Islet precursor cell (in vitro differentiated cells): ENCODE data around the gene ZNF692.

ENCODE experiments used
- DNase-seq: peaks from one replicate; pipeline ENCODE4 v3.0.0-alpha.2; 2018

Gene ZNF692

DNA sequence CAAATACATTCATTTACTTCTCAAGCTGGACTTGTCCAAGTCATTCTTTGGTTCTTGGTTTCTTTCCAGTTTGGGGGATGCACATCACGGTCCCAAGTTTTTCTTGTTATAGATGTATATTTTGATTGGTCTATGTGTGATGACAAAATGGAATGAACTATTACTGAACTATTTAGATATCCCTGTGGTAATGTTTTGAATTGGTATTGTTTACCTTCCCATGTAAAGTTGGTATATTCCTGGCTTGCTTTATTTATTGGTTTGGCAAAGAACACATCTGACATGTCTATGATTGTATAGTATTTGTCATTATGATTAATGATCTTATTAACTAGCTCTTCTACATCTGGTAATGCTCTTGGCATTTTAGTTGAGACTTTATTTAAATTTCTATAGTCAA is 22.4 kb upstream of the ZNF692 start:
- DNase-seq: no peak

DNA sequence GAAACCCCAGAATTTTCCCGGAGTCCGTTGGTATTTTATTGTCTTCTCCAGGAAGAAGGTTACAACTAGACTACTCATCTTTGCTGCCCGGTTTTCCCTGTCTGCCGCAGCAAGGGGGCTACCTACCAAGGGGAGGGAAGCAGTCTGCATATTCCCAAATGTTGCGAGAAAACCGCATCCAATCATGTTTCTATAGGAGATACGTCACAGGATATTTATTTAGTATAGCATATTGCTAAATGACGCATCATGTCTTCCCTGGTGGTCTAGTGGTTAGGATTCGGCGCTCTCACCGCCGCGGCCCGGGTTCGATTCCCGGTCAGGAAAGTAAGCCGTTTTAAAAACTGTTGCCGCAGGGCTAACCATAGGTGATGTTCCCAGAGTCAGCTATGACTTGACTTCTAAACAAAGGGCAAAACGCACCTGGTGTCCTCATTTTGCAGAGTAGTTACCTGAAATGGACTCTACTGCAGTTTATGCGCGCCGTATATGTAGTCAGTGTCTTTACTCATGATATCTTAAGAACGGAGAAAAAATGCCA is 15.2 kb upstream of the ZNF692 start:
- DNase-seq: peak; percentile 90

- peak; percentile 99 for DNase-seq
Observed at GRCh38 chr1:248873409-248873992, 14.6 kb upstream of the ZNF692 start.

DNA sequence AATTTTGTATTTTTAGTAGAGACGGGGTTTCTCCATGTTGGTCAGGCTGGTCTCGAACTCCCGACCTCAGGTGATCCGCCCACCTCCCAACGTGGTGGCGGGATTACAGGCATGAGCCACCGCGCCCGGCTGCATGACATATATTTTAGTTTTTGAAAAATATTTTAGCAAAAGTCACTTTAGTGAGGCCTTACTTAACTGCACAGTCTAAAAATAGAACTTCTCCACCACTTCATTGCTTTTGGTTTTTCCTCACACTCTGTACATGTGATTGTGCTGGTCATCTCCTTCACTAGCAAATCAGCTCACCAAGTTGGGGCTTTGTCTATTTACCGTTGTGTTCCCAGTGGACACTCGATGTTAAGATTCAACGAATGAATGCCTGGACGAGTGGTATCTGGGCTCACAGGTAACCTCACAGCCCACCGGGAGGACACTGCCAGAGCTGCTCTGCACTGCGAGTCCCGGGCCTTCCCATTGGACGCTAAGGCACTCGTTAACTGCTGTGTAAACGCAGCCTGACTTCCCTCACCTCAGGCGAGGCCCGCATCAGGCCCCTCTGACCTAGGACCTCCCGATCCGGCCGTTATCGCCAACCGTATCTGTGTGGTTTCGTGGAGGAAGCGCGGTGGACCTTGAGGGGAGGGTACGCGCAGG is 14.0 kb upstream of the ZNF692 start:
- DNase-seq: peak; percentile 96

DNA sequence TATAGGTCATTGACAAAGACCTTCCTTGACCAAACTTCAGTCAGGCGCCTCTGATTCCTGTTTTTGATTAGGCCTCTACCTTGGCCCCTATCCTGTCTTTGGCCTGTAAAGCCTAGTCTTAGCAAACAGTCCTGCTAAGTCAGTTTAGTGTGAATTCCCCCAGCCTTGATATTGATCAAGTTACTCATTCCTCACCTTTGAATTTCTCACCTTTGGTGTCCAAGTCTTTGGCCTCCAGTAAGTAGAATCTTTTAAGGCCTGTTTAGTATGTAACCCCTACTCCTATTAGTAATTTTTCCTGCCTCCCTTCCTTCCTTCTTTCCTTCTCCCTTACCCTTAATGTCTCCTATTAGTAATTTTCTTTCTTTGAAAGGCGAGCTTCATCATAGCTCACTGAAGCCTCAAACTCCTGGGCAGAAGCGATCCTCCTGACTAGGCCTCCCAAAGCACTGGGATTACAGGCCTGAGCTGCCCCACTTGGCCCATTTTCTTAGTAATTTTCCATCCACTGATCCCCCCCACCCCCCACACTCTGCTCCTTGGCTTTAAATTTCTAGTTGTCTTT is 13.0 kb upstream of the ZNF692 start:
- no peak for DNase-seq

DNA sequence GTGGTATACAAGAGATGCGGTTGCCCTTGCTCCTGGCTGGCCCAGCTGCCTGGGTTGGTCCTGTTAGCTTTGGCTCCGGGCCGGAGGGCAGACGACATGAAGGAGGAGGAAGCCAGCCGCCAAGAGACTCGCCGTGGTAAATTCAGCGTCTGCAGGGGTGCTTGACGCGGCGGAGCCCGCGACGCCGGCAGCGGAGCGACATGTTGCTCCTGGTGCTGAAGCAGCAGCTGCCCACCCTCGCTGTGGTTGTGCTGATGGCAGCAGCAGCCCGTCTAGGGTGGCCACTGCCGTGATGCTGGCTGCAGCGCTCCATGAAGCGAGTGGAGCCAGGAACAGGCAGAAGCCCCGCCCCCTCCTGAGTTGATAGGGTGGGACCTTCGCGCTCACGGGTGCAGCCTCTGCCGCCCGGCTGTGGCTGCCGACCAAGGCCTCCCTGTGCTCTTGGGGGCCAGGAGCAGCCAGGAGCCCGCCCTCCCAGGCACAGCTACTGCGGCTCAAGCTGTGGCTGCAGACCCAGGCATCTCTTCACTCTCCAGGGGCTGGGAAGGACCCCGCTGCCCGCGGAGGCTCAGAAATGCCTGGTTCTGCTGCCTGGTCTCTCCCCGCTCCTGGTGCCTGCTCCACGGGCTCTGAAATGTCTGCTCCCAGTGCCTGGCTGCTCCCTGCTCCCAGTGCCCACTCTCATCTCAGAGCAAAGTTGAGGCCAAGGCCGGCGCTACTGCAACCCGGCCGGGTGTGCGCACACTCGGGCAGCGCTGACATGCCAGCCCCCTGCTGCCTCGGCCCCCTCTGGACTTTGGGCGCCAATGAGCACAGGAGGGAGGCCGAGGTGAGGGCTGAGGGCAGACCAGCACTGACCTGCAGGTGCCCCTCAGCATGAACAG is 4.4 kb upstream of the ZNF692 start:
- DNase-seq: peak; percentile 93

DNA sequence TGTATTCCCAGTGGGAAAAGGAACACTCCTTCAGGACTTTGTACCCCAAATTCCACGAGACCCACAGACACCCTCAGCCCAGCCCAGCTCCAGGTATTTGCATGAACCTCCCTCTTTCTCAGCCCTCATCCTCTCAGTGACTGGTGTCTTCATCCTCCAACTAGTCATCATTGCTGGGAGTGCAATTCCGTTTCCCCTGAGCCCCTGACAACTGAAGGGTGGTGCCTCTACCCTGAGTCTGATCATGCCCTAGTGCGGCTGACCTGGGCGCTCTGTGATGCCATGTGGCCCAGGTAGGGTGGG is 3.8 kb upstream of the ZNF692 start:
- DNase-seq: no peak

DNA sequence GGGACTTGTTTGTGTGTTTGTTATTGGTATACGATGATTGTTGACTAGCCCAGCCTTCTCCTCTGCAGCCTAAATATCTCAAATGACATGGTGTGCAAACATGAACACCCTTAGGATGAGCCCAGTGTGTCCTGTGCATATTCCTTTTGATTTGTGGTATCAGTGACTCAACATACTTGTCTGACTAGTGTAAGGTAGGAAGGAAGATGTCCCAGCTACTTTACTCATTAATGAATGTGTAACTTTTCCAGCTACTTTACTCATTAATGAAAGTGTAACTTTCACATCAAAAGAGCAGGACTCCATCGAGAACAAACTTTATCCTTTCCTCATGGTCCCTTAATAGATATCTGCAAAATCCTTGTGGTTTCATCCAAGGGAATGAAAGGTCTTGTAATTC is 2.7 kb upstream of the ZNF692 start:
- no peak for DNase-seq

DNA sequence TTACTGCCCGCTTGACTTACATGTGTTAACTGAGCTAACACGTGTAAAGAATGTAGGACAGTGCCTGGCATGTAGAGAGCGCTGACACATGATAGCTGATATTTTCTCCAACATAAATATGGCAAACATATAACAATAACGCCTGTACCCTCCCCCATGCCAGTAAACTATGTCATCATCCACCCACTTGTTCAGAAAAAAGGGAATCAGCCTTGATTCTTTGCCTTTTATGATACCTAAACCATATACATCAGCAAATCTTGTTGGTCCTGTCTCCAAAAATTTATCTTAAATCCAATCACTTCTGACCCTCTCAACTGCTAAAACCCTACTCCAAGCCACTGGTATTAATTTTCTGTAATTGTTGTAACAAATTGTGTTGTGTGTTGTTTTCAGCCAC is 1.1 kb upstream of the ZNF692 start:
- DNase-seq: no peak

GRCh38 chr1:248858096-248858890 is 592 bp downstream of the ZNF692 start:
- peak; percentile 95 for DNase-seq

DNA sequence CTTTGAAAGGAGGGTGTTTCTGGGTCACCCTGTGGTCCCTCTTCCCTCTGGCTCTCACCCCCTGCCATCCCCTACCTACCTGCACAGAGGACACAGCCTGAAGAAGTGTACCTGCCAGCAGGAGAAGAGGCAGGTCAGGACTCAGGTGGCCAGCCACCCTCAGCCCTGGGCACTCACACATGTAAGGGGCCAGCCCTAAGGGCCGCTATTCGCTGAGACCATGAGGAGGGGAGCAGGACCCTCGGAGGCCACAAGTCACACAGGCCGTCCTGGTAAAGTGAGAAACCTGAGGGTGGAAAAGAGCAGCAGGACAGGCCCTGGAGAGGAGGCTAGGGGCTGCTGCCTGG is 1.2 kb downstream of the ZNF692 start:
- no peak for DNase-seq

- no peak for DNase-seq
Observed at GRCh38 chr1:248857201-248857600, 1.7 kb downstream of the ZNF692 start.

DNA sequence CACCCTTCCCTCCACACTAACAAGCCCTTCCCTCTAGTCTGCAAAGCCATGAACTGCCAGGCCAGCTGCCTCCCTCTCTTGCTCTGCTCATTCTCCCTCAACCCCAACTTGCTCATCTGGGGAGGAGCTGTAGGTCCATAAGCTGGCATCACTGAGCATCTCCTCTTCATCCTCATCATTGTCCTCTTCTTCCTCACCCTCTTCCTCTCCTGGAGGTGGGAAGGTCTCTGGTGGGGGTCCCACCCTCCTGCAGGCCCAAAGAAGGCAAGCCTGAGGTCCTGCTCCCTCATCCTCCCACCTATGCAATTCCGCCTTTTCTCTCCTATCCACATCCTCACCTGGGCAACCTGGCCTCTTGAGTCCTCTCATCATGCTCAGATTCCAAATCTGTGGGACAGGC is 2.7 kb downstream of the ZNF692 start:
- no peak for DNase-seq

- no peak for DNase-seq
Observed at GRCh38 chr1:248855580-248855979, 3.3 kb downstream of the ZNF692 start.

DNA sequence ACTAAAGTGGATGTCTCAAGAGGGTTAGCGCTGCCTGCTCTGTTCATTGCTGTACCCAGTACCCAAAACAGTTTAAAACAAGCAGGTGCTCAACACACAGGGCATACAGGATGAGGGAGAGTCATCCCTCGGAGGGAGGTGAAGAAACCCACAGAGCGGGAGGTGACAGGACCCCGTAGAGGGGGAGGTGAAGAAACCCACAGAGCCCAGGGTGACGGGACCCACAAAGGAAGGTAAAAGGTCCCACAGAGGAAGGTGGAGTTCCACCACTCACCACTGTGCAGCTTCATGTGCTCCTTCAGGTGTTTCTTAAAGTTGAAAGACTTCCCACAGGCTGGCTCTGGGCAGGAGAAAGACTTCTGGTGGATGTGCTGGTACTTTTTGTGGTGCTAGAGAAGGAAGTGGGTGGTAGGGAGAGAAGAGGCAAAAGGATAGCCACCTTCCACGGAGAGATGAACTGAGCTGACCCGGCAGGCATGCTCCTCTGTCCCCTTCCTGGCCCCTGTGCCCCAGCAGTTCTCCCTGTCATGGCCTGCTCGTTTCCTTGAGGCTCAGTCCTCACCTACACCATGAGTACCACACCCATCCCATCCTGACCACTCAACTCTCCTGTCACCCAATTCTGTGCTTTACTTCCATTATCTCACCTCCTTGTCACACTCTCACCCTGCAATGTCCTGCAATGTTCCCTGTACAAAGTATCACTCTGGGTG is 5.1 kb downstream of the ZNF692 start:
- no peak for DNase-seq

- peak; percentile 43 for DNase-seq
Observed at GRCh38 chr1:248852481-248853405, 6.1 kb downstream of the ZNF692 start.

DNA sequence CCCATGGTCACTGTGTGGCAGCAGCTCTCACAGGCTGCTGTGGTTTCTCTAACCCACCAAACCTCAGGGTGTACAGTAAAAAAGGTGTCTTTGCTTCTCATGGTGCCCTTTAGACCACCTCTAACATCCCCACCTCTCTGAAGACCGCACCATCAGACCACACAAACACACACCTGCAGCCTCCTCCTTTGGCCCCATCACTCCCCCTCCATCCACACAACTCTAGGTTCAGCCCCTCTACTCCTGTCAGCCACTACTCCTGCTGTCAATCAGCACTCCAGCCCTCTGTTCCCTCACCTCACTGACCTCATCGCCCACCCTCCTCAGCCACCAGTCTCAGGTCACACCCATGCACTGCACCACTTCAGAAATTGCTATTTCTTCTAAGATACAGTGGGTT is 7.5 kb downstream of the ZNF692 start:
- DNase-seq: no peak

GRCh38 chr1:248850536-248851251 is 8.2 kb downstream of the ZNF692 start:
- DNase-seq: peak; percentile 48

DNA sequence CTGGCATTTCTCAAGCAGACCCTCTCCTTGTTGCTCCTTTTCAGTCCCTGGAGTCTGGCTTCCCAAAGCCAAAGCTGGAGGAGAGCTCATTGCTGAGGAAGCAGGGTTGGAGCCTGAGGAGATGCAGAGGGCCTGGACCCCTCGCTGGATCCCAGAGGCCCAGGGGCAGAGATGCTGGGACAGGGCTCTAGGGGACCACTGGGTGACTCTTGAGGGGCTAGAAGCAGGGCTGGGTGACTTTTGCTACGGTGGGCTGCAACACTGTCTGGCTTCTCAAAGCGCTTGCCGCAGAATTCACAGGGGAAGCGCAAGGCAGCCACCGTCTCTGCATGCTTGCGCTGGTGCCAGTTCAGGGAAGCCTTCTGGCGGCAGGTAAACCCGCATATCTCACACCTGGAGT is 8.8 kb downstream of the ZNF692 start:
- peak; percentile 48 for DNase-seq

DNA sequence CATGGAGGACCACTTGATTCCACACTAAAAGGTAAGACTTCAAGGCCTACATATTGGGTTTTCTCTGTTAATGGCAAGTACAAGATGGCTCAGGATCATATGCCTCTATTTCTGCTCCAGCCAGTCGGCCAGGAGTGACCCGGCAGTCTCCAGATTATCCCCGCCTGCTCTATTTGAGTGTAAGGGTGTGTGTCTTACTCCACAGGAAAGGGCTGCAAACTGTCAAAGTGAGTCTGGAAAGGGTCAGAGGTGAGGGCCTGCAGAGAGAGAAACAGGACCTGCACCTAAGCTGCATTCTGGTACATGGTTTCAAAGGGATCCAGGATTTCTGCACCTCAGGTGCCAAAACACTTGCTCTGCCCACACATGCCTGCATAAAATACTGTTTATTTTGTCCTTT is 9.2 kb downstream of the ZNF692 start:
- peak; percentile 48 for DNase-seq
